GM21717 (cell line): ENCODE results near the gene MED19.
"Not testable (repeated sequence)": the region's sequence is repeated elsewhere in the genome, so short reads cannot be mapped to it uniquely, and the experiment has no call there.

ENCODE experiments used
- ATAC-seq: cut with Tn5 transposase; IDR thresholded peaks from one replicate; pipeline ENCODE4 v1.9.1; 2021; ENCODE audit warnings: mild to moderate bottlenecking, moderate library complexity; ENCODE audit not compliant: unreplicated experiment

The MED19 gene

GRCh38 chr11:57705432-57705831, 6.6 kb downstream of the MED19 start:
- not testable (repeated sequence) for ATAC-seq

DNA sequence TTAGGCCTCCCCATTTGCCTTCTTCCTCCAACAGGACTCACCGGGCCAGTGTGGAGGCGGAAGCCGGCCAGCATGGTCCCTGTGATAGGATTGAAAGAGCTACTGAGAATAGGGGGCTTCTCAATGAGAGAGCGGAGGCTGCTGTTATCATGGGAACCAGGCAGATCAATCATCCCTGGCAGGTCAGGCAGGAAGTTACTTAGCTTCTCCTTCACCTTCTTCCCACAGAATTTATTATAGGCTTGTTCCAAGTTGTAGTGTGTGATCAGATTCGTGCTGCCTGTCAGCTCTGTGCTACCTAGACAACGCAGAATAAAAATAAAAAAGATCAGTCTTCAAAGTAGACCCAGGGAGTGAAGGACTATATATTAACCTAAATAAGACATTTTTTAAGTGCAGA, 7.1 kb downstream of the MED19 start:
- no peak for ATAC-seq

DNA sequence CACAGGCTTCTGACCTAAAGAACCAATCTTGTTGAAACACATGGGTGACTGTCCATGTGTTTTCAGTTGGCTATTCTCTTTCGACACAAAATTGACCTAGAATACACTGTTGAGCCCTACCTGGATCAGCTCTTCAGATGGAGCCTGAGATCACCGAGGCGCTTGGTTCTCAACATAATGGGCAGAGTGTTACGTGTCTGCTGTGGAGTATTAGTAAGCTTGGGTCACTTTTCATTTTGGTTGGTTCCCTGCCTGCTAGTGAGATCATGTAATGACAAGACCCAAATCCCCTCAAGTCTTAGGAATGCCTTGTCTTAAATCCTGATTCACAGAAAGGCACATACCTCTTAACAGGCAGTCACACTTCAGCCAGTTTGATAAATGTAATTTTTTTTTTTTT, 8.7 kb downstream of the MED19 start:
- ATAC-seq = no peak

DNA sequence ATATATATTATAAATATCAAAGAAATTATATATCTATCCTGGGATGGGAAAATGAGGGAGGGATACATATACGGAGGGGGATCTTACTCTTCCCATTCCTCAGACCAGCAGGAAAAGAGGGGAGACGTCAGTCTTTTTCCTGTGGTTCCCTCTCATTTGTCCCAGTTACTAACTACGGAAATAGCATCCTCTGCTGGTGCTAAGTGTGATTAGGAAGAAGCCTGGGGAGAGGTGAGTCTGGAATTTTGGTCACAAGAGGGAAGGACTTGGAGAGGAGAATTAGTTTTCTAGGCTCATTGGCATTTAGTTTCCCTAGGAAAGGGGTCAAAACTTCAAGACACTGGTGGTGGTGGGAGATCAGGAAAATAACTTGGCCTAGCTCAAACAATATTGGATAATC, 11.6 kb downstream of the MED19 start:
- ATAC-seq = no peak

GRCh38 chr11:57699813-57700212, 12.2 kb downstream of the MED19 start:
- no peak for ATAC-seq

DNA sequence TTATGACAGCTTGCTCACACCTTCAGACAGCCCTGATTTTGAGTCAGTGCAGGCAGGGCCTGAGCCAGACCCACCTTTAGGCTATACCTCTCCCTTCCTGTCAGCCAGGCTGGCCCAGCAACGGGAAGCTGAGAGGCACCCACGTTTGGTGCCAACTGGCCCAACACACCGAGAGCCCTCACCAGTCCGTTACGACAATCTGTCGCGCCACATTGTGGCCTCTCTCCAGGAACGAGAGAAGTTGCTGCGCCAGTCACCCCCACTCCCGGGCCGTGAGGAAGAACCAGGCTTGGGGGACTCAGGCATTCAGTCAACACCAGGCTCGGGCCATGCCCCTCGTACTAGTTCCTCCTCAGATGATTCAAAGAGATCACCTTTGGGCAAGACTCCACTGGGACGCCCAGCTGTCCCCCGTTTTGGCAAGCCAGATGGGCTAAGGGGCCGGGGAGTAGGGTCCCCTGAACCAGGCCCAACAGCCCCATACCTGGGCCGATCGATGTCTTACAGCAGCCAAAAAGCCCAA, 13.1 kb downstream of the MED19 start:
- ATAC-seq = no peak

- ATAC-seq = not testable (repeated sequence)
Measured at GRCh38 chr11:57690474-57690873, 21.5 kb downstream of the MED19 start.

- ATAC-seq = no peak
Measured at GRCh38 chr11:57681168-57681567, 30.8 kb downstream of the MED19 start.

DNA sequence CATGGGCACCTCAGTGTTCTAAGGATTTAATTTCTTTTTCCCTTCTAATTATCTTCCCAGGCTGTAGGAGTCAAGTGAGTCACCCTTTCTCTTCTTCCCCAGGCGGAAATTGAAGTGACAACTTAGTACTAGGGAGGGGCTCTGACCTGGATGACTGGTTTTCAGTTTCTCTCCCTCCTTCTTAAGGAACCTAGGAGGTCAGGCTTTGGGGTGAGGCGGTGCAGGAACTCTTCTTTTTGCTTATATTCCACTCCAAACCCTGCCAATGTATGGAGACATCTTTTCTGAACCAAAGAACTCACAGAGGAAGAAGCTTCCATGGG, 31.5 kb downstream of the MED19 start:
- peak; percentile 60 for ATAC-seq

DNA sequence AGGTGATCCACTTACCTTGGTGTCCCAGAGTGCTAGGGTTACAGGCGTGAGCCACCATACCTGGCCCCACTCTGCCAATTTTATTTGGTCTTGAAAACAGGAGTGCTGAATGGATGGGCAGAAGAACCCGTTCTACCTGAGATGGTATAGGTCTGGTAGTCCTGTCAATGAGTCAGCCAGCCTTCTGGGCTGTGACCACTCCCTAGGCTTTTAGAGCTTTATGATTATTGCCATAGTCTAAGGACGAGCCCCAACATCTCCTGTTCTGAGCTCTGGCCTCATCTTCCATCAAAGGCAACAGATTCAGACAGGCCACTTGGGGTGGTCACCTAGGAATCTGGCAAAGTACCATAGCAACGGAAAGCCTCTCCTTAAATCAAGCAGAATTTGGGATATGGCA, 32.6 kb downstream of the MED19 start:
- no peak for ATAC-seq

DNA sequence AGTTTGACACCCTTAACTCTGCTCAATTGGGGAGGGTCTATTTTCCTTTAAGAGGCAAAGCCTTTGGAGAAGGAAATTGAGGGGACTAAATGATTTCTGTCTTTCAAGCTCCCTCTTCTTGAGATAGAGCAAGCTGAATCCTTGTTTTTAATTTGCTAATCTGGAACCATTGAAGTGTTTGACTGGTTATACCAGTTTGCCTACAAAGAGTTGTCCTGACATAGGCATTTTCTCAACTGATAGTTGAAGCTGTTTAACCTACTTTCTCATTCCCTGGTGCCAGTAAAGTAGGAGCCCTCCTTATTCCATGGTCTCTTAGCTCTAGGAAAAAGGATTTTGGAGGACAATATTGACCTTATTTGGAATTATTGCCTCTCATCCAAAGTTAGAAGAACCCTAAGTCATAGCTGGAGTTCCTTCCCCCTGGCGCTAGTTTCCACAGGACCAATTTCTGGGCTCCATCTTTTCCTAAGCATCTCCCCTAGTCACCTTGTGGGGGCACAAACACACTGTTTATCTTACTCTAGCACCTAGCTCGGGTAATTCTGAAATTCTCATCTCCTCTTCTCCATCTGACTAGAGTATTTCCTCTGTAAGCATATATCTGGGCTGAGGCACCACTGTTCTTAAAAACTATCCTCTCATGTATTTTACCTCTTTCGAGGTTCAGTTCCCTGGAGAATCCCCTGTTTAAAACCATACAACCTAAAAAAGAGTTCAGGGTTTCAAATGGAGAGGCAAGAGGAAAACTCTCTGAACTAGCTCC, 36.7 kb downstream of the MED19 start:
- no peak for ATAC-seq

DNA sequence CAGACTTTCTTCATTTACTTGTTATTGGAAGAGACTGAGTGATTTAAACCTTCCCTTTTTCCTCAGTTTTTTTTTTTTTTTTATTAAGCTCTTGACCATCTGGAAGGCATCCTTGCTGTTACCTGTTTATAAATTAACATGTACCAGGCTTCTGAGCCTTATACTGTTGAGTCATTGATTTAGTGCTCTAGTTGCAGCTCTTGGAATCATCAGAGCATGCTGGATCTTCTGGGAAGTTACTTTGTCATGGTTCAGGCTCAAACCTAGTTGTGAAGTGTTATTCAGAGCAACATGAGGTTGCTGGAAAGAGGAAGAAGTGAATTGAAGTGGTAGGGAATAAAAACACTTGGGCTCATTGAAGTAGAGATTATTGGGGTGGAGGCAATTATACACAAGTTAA, 37.8 kb downstream of the MED19 start:
- no peak for ATAC-seq

- ATAC-seq = peak; percentile 15
Measured at GRCh38 chr11:57668434-57668782, 43.6 kb downstream of the MED19 start.

DNA sequence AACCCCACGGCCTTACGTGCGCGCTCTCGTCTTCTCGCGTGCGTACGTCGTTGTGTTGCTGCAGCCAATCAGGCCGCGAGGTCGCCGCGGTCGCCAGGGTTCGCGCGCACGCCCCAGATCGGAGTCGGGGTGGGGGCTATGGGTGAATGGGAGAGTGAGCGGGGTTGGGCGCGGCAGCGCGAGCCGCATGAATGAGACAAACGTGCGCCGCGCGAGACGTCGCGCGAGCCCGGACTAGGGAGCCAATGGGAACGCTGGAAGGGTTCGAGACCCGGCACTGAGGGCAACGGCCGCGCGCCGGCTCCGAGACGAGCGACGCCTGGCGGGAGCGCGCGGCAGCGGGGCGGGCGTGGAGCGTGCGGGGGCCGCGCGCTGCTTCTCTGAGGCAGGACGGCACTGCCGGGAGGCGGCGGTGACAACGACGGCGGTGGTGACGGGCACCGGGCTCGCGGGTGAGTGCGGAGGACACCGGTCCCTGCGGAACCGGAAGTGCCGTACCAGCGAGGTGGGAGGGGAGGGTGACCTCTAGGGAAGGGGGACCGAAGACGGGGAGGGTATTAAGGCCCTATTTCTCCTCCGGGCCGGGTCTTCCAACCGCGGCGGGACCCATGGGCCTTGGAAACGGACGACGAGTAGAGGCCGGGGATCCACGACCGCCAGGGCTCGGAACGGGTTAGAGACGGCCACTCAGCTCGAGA, 44.1 kb downstream of the MED19 start, which contains the start of gene ZDHHC5:
ZDHHC5 (plus strand) TSS at position 379 of the 698 bp plus-strand sequence. CDS start 4,977 bp downstream, outside the sequence.
- ATAC-seq = peak; percentile 85

- peak; percentile 67 for ATAC-seq
Measured at GRCh38 chr11:57667117-57667735, 44.8 kb downstream of the MED19 start.

DNA sequence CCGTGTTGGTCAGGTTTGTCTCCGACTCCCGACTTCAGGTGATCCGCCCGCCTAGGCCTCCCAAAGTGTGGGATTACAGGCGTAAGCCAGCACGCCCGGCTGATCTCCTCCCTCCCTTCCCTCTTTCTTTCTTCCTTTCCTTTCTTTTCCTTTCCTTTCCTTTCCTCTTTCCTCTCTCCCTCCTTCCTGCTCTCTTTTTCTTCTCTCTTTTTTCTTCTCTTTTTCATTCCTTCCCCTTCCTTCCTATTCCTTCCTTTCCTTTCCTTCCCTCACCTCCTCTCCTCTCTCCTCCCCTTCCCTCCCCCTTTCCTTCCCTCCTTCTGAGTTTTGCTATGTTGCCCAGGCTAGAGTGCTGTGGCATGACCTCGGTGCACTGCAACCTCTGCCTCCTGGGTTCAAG, 48.0 kb downstream of the MED19 start:
- ATAC-seq = no peak

DNA sequence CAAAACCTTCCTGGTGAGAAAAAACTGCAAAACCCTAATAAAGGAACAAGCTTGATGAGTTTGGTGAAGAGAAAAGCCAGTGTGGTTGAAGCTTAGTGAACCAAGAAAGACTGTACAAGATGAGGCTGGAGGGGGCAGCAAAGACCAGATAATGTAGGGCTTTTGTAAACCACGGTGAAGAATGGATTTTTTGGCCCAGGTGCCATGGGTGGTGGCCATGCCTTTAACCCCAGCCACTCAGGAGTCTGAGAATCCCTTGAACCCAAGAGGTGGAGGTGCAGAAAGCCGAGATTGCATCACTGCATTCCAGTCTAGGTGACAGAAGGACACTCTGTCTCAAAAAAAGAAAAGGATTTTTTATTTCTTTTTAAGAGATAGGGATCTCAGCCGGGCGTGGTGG, 49.1 kb downstream of the MED19 start:
- ATAC-seq = no peak

- ATAC-seq = no peak
Measured at GRCh38 chr11:57659669-57660068, 52.3 kb downstream of the MED19 start.

DNA sequence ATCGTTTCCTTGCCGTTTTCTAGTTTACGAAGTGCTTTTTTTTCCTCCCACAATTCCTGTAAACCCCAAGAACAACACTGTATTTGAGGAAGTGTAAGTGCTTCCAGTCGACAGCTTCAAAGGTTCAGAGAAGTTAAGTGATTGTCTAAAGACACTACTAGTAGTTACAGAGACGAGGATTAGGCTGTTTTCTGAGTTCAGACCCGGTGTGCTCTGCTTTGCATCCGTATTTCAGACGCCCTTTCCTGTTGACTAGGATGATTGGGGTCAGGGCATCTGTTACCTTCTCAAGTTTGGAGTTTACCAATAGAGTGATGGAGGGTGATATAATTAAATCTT, 54.0 kb downstream of the MED19 start:
- ATAC-seq = peak; percentile 2

- ATAC-seq = peak; percentile 98
Measured at GRCh38 chr11:57657194-57658022, 54.6 kb downstream of the MED19 start, which contains the start of gene CLP1. CLP1 (plus strand) TSS chr11:57657762; CDS start chr11:57659477, 1,715 bp downstream.

DNA sequence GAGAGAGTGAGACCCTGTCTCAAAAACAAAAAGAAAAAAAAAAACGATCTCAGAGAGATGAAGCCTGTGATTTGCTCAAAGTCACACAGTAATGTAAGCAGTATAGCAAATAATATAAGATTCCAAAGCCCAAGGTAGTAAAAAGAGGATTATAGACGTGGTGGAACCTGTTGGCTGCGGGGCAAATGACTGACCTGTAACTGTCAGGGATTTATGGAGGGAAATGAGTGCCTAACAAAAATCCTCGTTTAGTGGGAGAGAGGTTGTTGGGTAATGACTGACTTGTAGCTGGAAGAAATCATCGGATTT, 55.2 kb downstream of the MED19 start:
- ATAC-seq = no peak
